Adrenal gland (tissue), 5 donors: ENCODE measurements around the gene SLC22A16.

Experiments
- POLR2A ChIP-seq, 2 donors: fragments of 450-650 bp; IDR thresholded peaks; one replicate each; pipeline ENCODE4 v1.6.1; 2017; ENCODE audit warnings: antibody characterized with exemption in 2 of 2, mild to moderate bottlenecking in 2 of 2, moderate library complexity in 1 of 2
- TF ChIP-seq, protein P1 (sequence below), 6 experiments: fragments of 450-650 bp in 4 of 6; fragments of 200-600 bp in 2 of 6; sonication (generic) in 1 of 6; IDR thresholded peaks; 1 replicate in 5 of 6; 2 replicates in 1 of 6; pipeline versions ENCODE4 v1.5.1 to v1.8.0; 2016 to 2021; ENCODE audit warnings: antibody characterized with exemption in 6 of 6, mild to moderate bottlenecking in 2 of 6, moderate library complexity in 1 of 6
- donor health status: DM: no; HTN: no; CAD: no.

DNA sequence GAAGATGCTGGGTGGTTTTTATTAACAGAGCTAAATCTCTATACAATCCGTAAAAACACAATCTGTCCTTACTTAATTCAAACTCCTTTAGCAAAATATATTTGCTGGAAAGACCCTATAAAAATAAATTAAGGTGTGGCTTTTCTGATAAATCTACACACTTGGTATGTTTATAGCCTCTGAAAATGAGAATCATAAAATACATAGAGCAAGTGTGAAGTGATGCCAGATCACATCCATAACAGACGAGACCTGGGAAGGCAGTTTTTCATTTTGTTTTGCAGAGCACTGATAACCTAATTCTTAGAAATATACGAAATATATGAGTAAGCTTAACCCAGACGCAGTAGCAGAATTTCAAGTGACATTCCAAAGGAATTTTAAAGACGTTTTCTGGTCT is 50.6 kb downstream of the SLC22A16 start:
- TF ChIP-seq, protein P1, sequence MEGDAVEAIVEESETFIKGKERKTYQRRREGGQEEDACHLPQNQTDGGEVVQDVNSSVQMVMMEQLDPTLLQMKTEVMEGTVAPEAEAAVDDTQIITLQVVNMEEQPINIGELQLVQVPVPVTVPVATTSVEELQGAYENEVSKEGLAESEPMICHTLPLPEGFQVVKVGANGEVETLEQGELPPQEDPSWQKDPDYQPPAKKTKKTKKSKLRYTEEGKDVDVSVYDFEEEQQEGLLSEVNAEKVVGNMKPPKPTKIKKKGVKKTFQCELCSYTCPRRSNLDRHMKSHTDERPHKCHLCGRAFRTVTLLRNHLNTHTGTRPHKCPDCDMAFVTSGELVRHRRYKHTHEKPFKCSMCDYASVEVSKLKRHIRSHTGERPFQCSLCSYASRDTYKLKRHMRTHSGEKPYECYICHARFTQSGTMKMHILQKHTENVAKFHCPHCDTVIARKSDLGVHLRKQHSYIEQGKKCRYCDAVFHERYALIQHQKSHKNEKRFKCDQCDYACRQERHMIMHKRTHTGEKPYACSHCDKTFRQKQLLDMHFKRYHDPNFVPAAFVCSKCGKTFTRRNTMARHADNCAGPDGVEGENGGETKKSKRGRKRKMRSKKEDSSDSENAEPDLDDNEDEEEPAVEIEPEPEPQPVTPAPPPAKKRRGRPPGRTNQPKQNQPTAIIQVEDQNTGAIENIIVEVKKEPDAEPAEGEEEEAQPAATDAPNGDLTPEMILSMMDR (IDR thresholded peaks at IDR 0.05) = no peak
- TF ChIP-seq POLR2A (IDR thresholded peaks at IDR 0.05) = no peak
